ENCODE data around the gene CRB2. TPM values are rescaled to one million over a fixed set of nuclear protein-coding genes. Genes with fewer than 3 reads are reported as not detected.

The CRB2 gene
- total and polyA plus RNA-seq, 2 donors (not counting 3 experiments of a cell fraction or from before 2014, with no cell fraction given): not detected

DNA sequence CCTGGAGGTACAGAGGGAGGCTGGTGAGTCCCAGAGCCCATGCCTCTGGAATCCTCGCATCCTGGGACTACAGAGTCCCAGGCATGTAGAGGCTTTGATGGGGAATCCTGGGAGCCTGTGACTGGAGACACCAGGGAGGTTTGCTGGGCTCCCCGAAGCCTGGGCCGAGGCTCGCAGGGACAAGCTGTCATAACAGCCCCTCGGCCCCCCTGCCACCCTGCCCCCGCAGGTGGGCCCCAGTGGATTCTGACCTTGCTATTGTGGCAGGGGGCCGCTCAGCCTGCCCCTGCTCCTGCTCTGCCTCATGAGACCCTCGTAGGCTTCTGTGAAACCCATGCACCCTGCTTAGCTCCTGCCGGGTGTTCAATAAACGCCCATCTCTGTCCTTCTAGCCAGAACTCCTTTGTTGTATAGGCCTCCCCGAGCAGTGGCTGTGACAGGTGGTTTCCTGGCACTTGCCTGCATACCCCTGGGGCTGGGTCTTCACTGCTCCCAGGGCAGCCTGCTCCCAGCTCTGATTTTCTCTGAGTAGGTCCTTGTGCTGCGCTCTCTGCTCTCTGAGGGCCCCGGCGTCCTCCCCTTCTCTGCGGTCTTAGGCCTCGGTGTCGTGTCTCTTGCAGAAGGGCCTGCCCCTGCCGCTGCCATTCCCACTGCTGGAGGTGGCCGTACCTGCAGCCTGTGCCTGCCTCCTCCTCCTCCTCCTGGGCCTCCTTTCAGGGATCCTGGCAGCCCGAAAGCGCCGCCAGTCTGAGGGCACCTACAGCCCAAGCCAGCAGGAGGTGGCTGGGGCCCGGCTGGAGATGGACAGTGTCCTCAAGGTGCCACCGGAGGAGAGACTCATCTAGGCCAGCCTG lies 20.4 kb downstream of the CRB2 start:
- H3K27ac ChIP-seq (ENCODE audit: insufficient read depth, low read depth, low read length): no peak overlapping the region
- no peaks in the 10 kb centered on the region for H4K20me1 ChIP-seq (replicated peaks; ENCODE audit: control insufficient read depth, extremely low read depth, insufficient read depth, low read length)
- peaks cover 26 to 32% of the 10 kb centered on the region in 2 experiments for H3K27me3 ChIP-seq (ENCODE audit: control insufficient read depth in 2 of 2, insufficient read depth in 2 of 2, low read length in 2 of 2)
- no peak overlapping the region for H3K9ac ChIP-seq (replicated peaks; ENCODE audit: extremely low read depth, insufficient read depth, low read length)
- ChIA-PET CTCF (interaction anchor here (1.3 kb wide), 1 partner anchor 10 kb away, joined by 3 read pairs; no protein-coding TSS in a partner anchor), POLR2A (no interaction called here)
- DNase-seq (ENCODE audit: low read depth, low spot score) (no peak), FAIRE-seq (no peak)
- H3K4me2 ChIP-seq (ENCODE audit: insufficient read depth, low read length): no peak overlapping the region
- H3K9me3 ChIP-seq (replicated peaks; ENCODE audit: control insufficient read depth, insufficient read depth, low read length): no peaks in the 10 kb centered on the region
- H3K79me2 ChIP-seq (ENCODE audit: control insufficient read depth, insufficient read depth, low read length): no peaks in the 10 kb centered on the region
- dilution Hi-C loops (cut with MboI; ENCODE audit: extremely low pct_ligation_motif_present, low sequenced_read_pairs): no loop called here
- H3K4me1 ChIP-seq (ENCODE audit: control insufficient read depth, extremely low read depth, insufficient read depth, low read length): no peaks in the 10 kb centered on the region
- H3K4me3 ChIP-seq (replicated peaks in 1 of 3; ENCODE audit: insufficient read depth in 1 of 3, low read depth in 1 of 3, low read length in 3 of 3): no peak overlapping the region
- H2AFZ ChIP-seq (ENCODE audit: low read depth, low read length): no peak overlapping the region
- intact Hi-C loops (cut with micrococcal nuclease): no loop called here
- TF ChIP-seq, protein P1, sequence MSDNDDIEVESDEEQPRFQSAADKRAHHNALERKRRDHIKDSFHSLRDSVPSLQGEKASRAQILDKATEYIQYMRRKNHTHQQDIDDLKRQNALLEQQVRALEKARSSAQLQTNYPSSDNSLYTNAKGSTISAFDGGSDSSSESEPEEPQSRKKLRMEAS (IDR thresholded peaks at IDR 0.05; ENCODE audit: insufficient read depth, insufficient read length): no peak
- TF ChIP-seq, protein P2, sequence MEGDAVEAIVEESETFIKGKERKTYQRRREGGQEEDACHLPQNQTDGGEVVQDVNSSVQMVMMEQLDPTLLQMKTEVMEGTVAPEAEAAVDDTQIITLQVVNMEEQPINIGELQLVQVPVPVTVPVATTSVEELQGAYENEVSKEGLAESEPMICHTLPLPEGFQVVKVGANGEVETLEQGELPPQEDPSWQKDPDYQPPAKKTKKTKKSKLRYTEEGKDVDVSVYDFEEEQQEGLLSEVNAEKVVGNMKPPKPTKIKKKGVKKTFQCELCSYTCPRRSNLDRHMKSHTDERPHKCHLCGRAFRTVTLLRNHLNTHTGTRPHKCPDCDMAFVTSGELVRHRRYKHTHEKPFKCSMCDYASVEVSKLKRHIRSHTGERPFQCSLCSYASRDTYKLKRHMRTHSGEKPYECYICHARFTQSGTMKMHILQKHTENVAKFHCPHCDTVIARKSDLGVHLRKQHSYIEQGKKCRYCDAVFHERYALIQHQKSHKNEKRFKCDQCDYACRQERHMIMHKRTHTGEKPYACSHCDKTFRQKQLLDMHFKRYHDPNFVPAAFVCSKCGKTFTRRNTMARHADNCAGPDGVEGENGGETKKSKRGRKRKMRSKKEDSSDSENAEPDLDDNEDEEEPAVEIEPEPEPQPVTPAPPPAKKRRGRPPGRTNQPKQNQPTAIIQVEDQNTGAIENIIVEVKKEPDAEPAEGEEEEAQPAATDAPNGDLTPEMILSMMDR (IDR thresholded peaks at IDR 0.05; ENCODE audit: extremely low read depth in 1 of 2, insufficient read depth in 1 of 2, low read depth in 1 of 2, low read length in 2 of 2): no peak
- TF ChIP-seq POLR2AphosphoS5 (IDR thresholded peaks at IDR 0.05; ENCODE audit: insufficient read depth, low read depth, low read length) (no peak), POLR2A (IDR thresholded peaks at IDR 0.05; ENCODE audit: low read depth, low read length) (no peak), EZH2 (IDR thresholded peaks at IDR 0.05; ENCODE audit: borderline replicate concordance, low read depth, low read length, severe bottlenecking) (no peak), MYC (IDR thresholded peaks at IDR 0.05; ENCODE audit: low read depth, low read length) (no peak), JUN (IDR thresholded peaks at IDR 0.05; ENCODE audit: borderline replicate concordance, insufficient read depth, insufficient read length, low read depth) (no peak), FOS (IDR thresholded peaks at IDR 0.05; ENCODE audit: borderline replicate concordance, insufficient read depth, low read length) (no peak), GATA2 (IDR thresholded peaks at IDR 0.05; ENCODE audit: insufficient read depth, insufficient read length, low read depth, low read length) (no peak)
- H3K36me3 ChIP-seq (ENCODE audit: control insufficient read depth in 2 of 2, extremely low read depth in 1 of 2, insufficient read depth in 2 of 2, low read length in 2 of 2): no peaks in the 10 kb centered on the region
- no peaks in the 10 kb centered on the region for H3K9me1 ChIP-seq (replicated peaks; ENCODE audit: control insufficient read depth, extremely low read depth, insufficient read depth, low read length)
- no TSS peak for BruUV-seq (replicated peaks)
